ENCODE results near the gene AXIN1.

AXIN1 gene

DNA sequence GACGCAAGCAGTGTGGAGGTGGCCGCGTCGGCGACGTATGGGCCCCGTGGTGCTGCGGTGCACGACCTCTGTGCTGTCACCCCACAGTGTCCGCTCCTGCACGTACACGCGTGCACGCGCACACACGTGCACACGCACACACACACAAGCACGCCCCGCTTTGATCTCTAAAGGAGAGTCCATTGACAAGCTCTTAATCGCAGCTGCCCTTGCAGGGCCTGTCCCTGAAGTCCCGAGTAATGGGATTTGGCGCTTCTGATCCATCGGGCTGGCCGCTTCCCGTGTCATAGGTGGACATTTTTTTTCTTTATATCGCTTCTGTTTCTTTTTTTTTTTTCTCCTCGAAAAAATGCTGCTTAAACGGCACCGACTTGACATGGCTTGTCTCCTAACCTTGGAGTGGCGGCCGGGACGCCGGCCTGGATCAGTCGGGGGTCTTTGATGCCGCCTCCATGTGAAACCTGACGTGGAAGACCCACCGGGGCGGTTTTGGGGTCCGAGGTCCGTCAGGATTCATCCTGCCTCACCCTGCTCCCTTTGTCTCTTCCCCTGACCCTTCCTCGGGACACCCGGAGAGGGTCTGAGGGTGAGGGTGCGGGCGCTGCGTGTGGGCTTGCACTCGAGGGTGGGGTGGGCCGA is 8.3 kb upstream of the AXIN1 start:
- 95% methylated on average over 47 of the region's 47 CpGs for WGBS, 2 experiments
- Histone ChIP-seq H3K4me3 (ENCODE audit: insufficient read depth, low read depth, low read length) (no peak overlapping the region), H3K9me3 (ENCODE audit: control insufficient read depth, low read length) (no peaks in the 10 kb centered on the region), H3K27ac (ENCODE audit: insufficient read depth, low read depth, low read length, poor library complexity, severe bottlenecking) (no peak overlapping the region), H3K4me1 (ENCODE audit: control insufficient read depth, insufficient read depth, low read length) (no peaks in the 10 kb centered on the region), H3K36me3 (ENCODE audit: control insufficient read depth, insufficient read depth, low read length) (no peaks in the 10 kb centered on the region), H3K27me3 (ENCODE audit: control insufficient read depth, insufficient read depth, low read length, poor library complexity, severe bottlenecking) (no peaks in the 10 kb centered on the region)

DNA sequence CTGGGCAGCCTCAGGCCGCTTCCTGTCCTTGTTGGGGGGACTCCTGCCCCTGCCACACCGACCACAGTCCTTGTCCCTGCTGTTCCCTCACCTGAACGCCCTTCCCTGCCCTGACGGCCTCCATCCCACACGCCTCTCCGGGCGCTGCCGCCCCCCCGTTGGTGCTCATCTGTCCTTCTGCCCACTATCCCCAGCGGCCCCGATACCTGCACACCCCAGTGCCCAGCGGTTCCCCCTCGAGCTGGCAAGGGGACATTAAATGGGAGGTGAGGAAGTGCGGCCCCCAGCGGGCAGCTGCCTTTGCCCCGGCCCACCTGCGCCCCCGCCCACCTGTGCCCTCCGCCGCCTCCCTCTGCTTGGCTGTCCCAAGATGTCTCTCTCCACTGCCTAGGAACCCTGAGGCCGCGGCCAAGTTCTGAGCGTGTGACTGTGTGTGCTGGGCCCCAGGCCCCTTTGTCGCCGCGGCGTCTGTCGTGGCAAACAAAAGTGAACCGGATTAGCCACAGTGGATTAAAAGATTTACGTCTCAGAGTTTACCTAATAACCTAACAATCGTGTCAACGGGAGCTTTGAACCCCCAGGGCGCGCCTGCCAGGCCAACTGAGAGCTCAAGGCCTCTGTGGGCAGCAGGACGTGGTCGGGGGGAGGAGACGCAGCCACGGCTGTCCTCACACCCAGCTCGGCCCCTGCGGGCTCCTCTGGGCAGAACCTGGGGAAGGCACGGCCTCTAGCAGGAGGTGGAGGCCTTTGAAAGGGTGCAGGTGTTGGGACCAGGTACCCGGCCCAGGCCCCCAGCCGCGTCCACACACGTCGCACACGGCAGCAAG is 7.6 kb upstream of the AXIN1 start:
- 89 to 93% methylated on average over 47 of the region's 47 CpGs for WGBS, 2 experiments
- Histone ChIP-seq H3K27me3 (ENCODE audit: control insufficient read depth, insufficient read depth, low read length, poor library complexity, severe bottlenecking) (no peaks in the 10 kb centered on the region), H3K27ac (ENCODE audit: insufficient read depth, low read depth, low read length, poor library complexity, severe bottlenecking) (no peak overlapping the region), H3K36me3 (ENCODE audit: control insufficient read depth, insufficient read depth, low read length) (no peaks in the 10 kb centered on the region), H3K4me3 (ENCODE audit: insufficient read depth, low read depth, low read length) (no peak overlapping the region), H3K9me3 (ENCODE audit: control insufficient read depth, low read length) (no peaks in the 10 kb centered on the region), H3K4me1 (ENCODE audit: control insufficient read depth, insufficient read depth, low read length) (no peaks in the 10 kb centered on the region)

GRCh38 chr16:359067-359763 is 6.7 kb upstream of the AXIN1 start:
- WGBS, 2 experiments, result 91% methylated on average over 19 of the region's 19 CpGs
- no peaks in the 10 kb centered on the region for H3K27me3 ChIP-seq (ENCODE audit: control insufficient read depth, insufficient read depth, low read length, poor library complexity, severe bottlenecking)

DNA sequence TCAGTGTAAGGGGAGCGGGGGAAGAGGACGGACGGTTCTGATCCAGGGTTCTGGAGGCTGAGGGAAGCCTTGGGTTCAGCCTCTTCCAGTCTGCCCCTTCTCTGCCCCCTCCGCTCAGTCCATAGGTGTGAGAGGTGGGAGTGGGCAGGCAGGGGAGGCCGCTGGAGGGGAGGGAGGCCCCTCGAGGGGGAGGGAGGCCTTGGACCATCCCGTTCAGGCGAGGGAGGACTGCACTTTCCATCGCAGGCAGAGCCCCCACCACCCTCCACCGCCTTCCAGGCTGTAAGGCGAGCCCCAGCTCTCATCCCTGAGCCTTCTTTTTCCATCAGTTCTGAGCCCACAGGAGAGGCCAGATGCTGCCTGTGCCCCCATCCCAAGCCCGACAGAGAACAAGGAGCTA is 4.2 kb upstream of the AXIN1 start:
- Histone ChIP-seq H3K9me3 (ENCODE audit: control insufficient read depth, low read length) (no peaks in the 10 kb centered on the region), H3K36me3 (ENCODE audit: control insufficient read depth, insufficient read depth, low read length) (no peaks in the 10 kb centered on the region), H3K4me1 (ENCODE audit: control insufficient read depth, insufficient read depth, low read length) (no peaks in the 10 kb centered on the region), H3K4me3 (ENCODE audit: insufficient read depth, low read depth, low read length) (no peak overlapping the region), H3K27me3 (ENCODE audit: control insufficient read depth, insufficient read depth, low read length, poor library complexity, severe bottlenecking) (no peaks in the 10 kb centered on the region), H3K27ac (ENCODE audit: insufficient read depth, low read depth, low read length, poor library complexity, severe bottlenecking) (no peak overlapping the region)
- 81 to 85% methylated on average over 12 of the region's 12 CpGs for WGBS, 2 experiments

More at GRCh38 chr16:359067-359763, 6.7 kb upstream of the AXIN1 start:
- Histone ChIP-seq H3K4me1 (ENCODE audit: control insufficient read depth, insufficient read depth, low read length) (no peaks in the 10 kb centered on the region), H3K27ac (ENCODE audit: insufficient read depth, low read depth, low read length, poor library complexity, severe bottlenecking) (no peak overlapping the region), H3K36me3 (ENCODE audit: control insufficient read depth, insufficient read depth, low read length) (no peaks in the 10 kb centered on the region), H3K4me3 (ENCODE audit: insufficient read depth, low read depth, low read length) (no peak overlapping the region), H3K9me3 (ENCODE audit: control insufficient read depth, low read length) (no peaks in the 10 kb centered on the region)

DNA sequence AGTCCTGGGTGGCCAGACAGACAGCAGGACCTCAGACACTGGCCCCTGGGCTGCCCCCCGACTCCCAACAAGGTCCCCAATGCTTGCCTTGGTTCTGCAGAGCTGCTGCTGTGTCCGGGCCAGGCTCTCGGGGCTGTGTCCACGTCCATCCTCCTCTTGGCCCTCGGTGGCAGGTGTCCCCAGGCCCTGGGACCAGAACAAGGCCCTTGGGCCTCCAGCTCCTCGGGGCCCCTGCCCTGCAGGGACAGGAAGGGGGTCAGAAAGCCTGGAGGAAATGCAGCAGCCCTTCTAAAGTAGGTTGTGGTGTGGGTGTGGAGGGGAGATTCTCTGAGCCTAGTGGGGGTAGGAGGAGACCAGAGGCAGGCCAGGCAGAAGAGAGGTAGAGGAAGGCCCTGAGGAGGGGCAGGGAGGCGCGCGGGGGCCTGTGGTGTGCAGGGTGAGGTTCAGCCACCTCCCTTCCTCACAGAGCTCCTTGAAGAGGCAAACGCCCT is 2.5 kb upstream of the AXIN1 start:
- H3K4me1 ChIP-seq (ENCODE audit: control insufficient read depth, insufficient read depth, low read length), result no peaks in the 10 kb centered on the region
- no peaks in the 10 kb centered on the region for H3K27me3 ChIP-seq (ENCODE audit: control insufficient read depth, insufficient read depth, low read length, poor library complexity, severe bottlenecking)
- no peaks in the 10 kb centered on the region for H3K9me3 ChIP-seq (ENCODE audit: control insufficient read depth, low read length)
- H3K27ac ChIP-seq (ENCODE audit: insufficient read depth, low read depth, low read length, poor library complexity, severe bottlenecking), result no peak overlapping the region
- H3K36me3 ChIP-seq (ENCODE audit: control insufficient read depth, insufficient read depth, low read length), result no peaks in the 10 kb centered on the region
- H3K4me3 ChIP-seq (ENCODE audit: insufficient read depth, low read depth, low read length), result no peak overlapping the region
- 93 to 95% methylated on average over 10 of the region's 10 CpGs for WGBS, 2 experiments

GRCh38 chr16:354291-354881 is 1.9 kb upstream of the AXIN1 start:
- Histone ChIP-seq H3K36me3 (ENCODE audit: control insufficient read depth, insufficient read depth, low read length) (no peaks in the 10 kb centered on the region), H3K27ac (ENCODE audit: insufficient read depth, low read depth, low read length, poor library complexity, severe bottlenecking) (no peak overlapping the region), H3K4me3 (ENCODE audit: insufficient read depth, low read depth, low read length) (no peak overlapping the region), H3K4me1 (ENCODE audit: control insufficient read depth, insufficient read depth, low read length) (no peaks in the 10 kb centered on the region), H3K27me3 (ENCODE audit: control insufficient read depth, insufficient read depth, low read length, poor library complexity, severe bottlenecking) (no peaks in the 10 kb centered on the region), H3K9me3 (ENCODE audit: control insufficient read depth, low read length) (no peaks in the 10 kb centered on the region)
- 92 to 93% methylated on average over 12 of the region's 12 CpGs for WGBS, 2 experiments

DNA sequence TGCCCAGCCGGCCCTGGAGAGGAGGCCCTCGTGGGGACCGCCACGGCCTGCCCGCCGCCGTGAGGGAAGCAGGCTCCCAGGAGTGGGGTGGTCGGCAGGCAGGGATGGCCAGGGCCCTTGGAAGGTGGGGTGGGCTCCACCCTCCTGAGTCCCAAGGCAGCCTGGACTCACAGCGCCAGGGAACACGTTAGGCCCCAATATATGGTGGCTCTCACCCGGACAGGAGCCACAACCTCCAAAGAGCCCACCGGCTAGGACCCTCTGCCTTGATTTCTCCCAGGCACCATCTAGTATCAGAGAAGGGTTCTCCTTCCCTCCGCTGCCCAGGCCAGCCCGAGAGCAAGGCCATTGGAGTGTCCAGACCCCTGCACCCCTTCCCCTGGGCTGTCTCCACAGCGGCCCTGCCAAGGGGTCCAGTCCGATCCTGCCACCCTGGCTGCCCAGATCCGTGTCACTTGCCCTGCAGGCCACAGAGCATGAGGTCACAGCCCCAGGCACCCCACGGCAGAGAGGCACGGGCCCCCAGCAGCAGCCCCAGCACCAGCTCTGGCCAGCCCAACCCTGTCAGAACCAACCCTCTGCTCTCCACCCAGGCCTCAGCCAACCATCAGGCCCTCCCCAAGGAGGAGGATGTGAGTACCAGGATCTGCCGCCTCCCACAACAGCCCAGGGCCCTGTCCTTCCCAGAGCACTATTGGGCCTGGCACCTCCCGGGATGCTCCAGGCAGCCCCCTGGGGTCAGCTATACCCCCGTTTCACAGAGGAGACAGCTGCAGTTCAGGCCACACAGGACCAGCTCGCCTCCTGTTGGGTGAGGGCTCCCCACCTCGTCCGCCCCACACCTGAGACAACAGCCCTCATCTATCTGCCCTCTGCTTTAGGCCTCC is 1.1 kb upstream of the AXIN1 start:
- Histone ChIP-seq H3K36me3 (ENCODE audit: control insufficient read depth, insufficient read depth, low read length) (no peaks in the 10 kb centered on the region), H3K4me3 (ENCODE audit: insufficient read depth, low read depth, low read length) (peak overlapping the region; percentile 30), H3K4me1 (ENCODE audit: control insufficient read depth, insufficient read depth, low read length) (no peaks in the 10 kb centered on the region), H3K9me3 (ENCODE audit: control insufficient read depth, low read length) (no peaks in the 10 kb centered on the region), H3K27ac (ENCODE audit: insufficient read depth, low read depth, low read length, poor library complexity, severe bottlenecking) (no peak overlapping the region), H3K27me3 (ENCODE audit: control insufficient read depth, insufficient read depth, low read length, poor library complexity, severe bottlenecking) (no peaks in the 10 kb centered on the region)
- WGBS, 2 experiments, result 70 to 71% methylated on average over 25 of the region's 25 CpGs

DNA sequence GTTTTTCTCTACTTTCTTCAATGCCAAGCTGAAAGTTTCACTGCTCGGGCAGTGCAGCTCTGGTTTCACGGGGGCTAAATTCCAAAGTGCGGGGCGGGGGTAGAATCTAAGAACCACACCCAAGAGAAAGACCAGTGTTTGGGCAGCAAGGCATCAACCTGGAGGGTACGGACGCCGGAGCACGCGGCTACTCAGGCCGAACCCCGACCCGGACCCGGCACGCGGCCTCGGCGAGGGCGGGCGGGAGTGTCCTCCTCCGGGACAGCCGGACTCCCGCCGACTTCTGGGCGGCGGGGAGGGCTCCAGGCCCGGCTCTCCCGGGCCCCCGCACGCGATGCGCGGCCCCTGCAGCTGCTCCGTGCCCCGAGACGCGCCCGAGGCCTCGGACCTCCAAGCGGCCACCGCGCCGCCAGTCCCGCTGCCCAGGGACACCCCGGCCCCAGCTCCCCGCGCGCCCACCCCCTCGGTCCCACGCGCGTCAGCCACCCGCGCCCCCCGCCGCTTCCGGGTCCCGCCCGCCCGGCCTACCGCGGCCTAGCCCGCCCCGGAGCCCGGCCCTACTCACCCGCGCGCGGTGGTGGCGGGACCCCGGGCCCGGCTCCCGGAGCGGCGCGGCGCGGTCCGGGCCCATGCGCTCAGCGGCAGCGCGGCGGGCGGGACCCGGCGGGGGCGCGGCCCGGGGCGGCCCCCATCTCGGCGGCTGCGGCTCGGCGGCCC is 561 bp downstream of the AXIN1 start:
- H3K4me3 ChIP-seq (ENCODE audit: insufficient read depth, low read depth, low read length), result peak overlapping the region; percentile 70
- no peaks in the 10 kb centered on the region for H3K9me3 ChIP-seq (ENCODE audit: control insufficient read depth, low read length)
- no peaks in the 10 kb centered on the region for H3K36me3 ChIP-seq (ENCODE audit: control insufficient read depth, insufficient read depth, low read length)
- H3K27me3 ChIP-seq (ENCODE audit: control insufficient read depth, insufficient read depth, low read length, poor library complexity, severe bottlenecking), result no peaks in the 10 kb centered on the region
- no peaks in the 10 kb centered on the region for H3K4me1 ChIP-seq (ENCODE audit: control insufficient read depth, insufficient read depth, low read length)
- 0% methylated on average over 95 of the region's 95 CpGs for WGBS, 2 experiments
- H3K27ac ChIP-seq (ENCODE audit: insufficient read depth, low read depth, low read length, poor library complexity, severe bottlenecking), result no peak overlapping the region

DNA sequence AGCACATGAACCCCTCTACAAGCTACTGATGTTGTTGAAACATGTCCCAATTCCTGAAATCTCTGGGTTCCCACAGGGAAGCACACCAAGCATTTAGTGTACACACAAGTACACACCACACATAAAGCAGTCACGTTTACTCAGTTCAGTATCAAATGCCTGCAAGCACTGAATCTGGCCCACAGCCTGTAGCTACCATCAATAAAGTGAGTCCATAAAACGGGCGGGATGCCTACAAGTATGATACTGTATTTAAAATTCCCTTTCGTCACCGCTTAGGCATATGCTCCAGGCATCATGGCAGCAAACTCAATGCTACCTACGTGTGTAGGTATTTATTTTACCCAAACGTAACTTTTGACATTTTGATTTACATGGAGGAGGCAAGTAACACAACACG is 2.3 kb downstream of the AXIN1 start:
- Histone ChIP-seq H3K27ac (ENCODE audit: insufficient read depth, low read depth, low read length, poor library complexity, severe bottlenecking) (no peak overlapping the region), H3K27me3 (ENCODE audit: control insufficient read depth, insufficient read depth, low read length, poor library complexity, severe bottlenecking) (no peaks in the 10 kb centered on the region), H3K4me3 (ENCODE audit: insufficient read depth, low read depth, low read length) (no peak overlapping the region), H3K36me3 (ENCODE audit: control insufficient read depth, insufficient read depth, low read length) (peaks cover 5% of the 10 kb centered on the region), H3K9me3 (ENCODE audit: control insufficient read depth, low read length) (no peaks in the 10 kb centered on the region), H3K4me1 (ENCODE audit: control insufficient read depth, insufficient read depth, low read length) (no peaks in the 10 kb centered on the region)
- 86% methylated on average over 8 of the region's 8 CpGs for WGBS, 2 experiments
